Neural crest cell (in vitro differentiated cells): ENCODE data around the gene INPP4B. TPM values are rescaled to one million over a fixed set of nuclear protein-coding genes. Genes with fewer than 3 reads are reported as not detected.

Experiments
- DNase-seq: peaks from one replicate; pipeline ENCODE4 v3.0.0; 2021; ENCODE audit warnings: low read depth, mixed read lengths, low spot score
- H3K27ac Mint-ChIP-seq: one replicate; pipeline ENCODE4 v1.8.0; 2021; ENCODE audit warnings: mild to moderate bottlenecking, mixed read lengths; ENCODE audit not compliant: unreplicated experiment
- H3K27me3 Mint-ChIP-seq: 2 replicates; pipeline ENCODE4 v1.8.0; 2021; ENCODE audit warnings: low read depth, mild to moderate bottlenecking, mixed read lengths
- H3K36me3 Mint-ChIP-seq: 2 replicates; pipeline ENCODE4 v1.8.0; 2021; ENCODE audit warnings: low read depth, mild to moderate bottlenecking, mixed read lengths
- H3K4me1 Mint-ChIP-seq: 2 replicates; pipeline ENCODE4 v1.8.0; 2021; ENCODE audit warnings: mixed read lengths
- H3K4me3 Mint-ChIP-seq: one replicate; pipeline ENCODE4 v1.8.0; 2021; ENCODE audit warnings: mild to moderate bottlenecking, mixed read lengths
- H3K9me3 Mint-ChIP-seq: 2 replicates; pipeline ENCODE4 v1.8.0; 2021; ENCODE audit warnings: mixed read lengths
- CTCF ChIP-seq: fragments of 200-600 bp; sonication (generic); conservative IDR thresholded peaks from 2 replicates; pipeline ENCODE4 v1.5.0; 2021; ENCODE audit warnings: antibody characterized with exemption, mild to moderate bottlenecking
- total RNA-seq: library from RNA; stranded (reverse); gene quantifications from 2 replicates; pipeline ENCODE4 v1.2.1, GENCODE V29; 2021

The INPP4B gene
- total RNA-seq, 1 donor from 2014 or later = 7.3 TPM

DNA sequence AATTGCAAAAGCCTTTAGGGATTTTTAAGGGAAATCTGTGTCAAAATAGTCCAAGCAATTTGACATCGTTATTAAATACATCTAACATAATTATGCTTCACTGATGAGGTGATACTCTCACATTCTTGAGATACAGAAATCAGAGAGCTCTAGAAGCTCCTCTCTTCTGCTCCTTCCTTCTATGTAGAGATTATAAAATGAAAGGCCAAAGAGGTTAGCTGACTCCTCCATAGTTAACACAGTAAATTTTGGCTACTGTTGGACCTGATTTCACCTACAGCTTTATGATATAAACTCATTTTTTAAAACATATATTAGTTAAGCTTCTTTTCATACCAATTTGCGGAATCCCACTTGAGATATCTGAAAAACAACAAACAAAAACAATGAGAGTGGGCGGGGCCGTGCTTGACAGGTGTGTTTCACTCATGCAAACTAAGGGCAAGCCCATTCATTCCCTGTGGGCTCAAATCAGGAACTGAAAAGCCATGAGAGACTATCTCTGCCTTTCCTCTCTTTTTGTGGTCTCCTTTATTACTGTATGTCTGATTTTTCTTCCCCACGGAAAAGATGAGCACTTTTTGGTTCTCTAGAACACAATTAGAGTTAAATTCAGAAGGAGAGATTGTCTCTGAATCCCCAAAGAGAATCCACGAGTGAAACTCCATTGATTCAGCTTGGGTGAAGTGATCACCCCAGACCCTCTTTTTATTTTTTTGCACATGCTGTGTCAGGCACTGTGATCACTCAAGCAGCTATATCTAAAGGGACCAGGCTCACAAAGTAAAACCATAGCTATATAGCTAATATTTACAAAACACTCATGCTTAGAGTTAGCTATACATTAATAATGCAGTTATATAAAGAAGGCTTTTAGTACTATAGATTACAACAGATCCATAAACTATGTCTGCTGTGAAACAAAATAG, 643.4 kb downstream of the INPP4B start:
- no peaks in the 10 kb centered on the region for H3K36me3 Mint-ChIP-seq

GRCh38 chr4:142201041-142201440, 645.1 kb downstream of the INPP4B start:
- DNase-seq = no peak
- Mint-ChIP-seq H3K4me1 (no peaks in the 10 kb centered on the region), H3K27ac (no peak overlapping the region), H3K27me3 (no peaks in the 10 kb centered on the region), H3K36me3 (no peaks in the 10 kb centered on the region), H3K4me3 (no peak overlapping the region), H3K9me3 (no peaks in the 10 kb centered on the region)
- no peak for TF ChIP-seq CTCF

More for the DNA sequence above, 643.4 kb downstream of the INPP4B start:
- no peak for TF ChIP-seq CTCF
- H3K27ac Mint-ChIP-seq = no peak overlapping the region
- no peak for DNase-seq
- H3K4me3 Mint-ChIP-seq = no peak overlapping the region
- no peaks in the 10 kb centered on the region for H3K9me3 Mint-ChIP-seq
- H3K27me3 Mint-ChIP-seq = no peaks in the 10 kb centered on the region
- no peaks in the 10 kb centered on the region for H3K4me1 Mint-ChIP-seq

GRCh38 chr4:142194905-142195304, 651.2 kb downstream of the INPP4B start:
- Mint-ChIP-seq H3K4me3 (no peak overlapping the region), H3K27me3 (no peaks in the 10 kb centered on the region), H3K9me3 (no peaks in the 10 kb centered on the region), H3K27ac (no peak overlapping the region), H3K4me1 (no peaks in the 10 kb centered on the region), H3K36me3 (no peaks in the 10 kb centered on the region)
- TF ChIP-seq CTCF = no peak
- no peak for DNase-seq

- no peaks in the 10 kb centered on the region for H3K4me1 Mint-ChIP-seq
- no peaks in the 10 kb centered on the region for H3K27me3 Mint-ChIP-seq
- no peak for DNase-seq
- H3K9me3 Mint-ChIP-seq = no peaks in the 10 kb centered on the region
- H3K27ac Mint-ChIP-seq = no peak overlapping the region
- H3K36me3 Mint-ChIP-seq = no peaks in the 10 kb centered on the region
- H3K4me3 Mint-ChIP-seq = no peak overlapping the region
- TF ChIP-seq CTCF = no peak
Measured at GRCh38 chr4:142191901-142192300, 654.2 kb downstream of the INPP4B start.

GRCh38 chr4:142181021-142181420, 665.1 kb downstream of the INPP4B start:
- H3K9me3 Mint-ChIP-seq = no peaks in the 10 kb centered on the region
- no peak for DNase-seq
- no peaks in the 10 kb centered on the region for H3K36me3 Mint-ChIP-seq
- no peak overlapping the region for H3K4me3 Mint-ChIP-seq
- no peak overlapping the region for H3K27ac Mint-ChIP-seq
- no peaks in the 10 kb centered on the region for H3K4me1 Mint-ChIP-seq
- no peaks in the 10 kb centered on the region for H3K27me3 Mint-ChIP-seq
- no peak for TF ChIP-seq CTCF
